ENCODE measurements around the gene DDI1. TPM values are rescaled to one million over a fixed set of nuclear protein-coding genes. Genes with fewer than 3 reads are reported as not detected.
A peak's percentile ranks its signal among the peaks of the same experiment; 100 is the strongest.

The DDI1 gene
- total and polyA plus RNA-seq, 12 donors: not detected

- no peak overlapping the region for H3K4me3 ChIP-seq
- peaks cover 0 to 24% (median 0%) of the 10 kb centered on the region in 9 donors for H3K4me1 ChIP-seq
- no peaks in the 10 kb centered on the region for H3K9me3 ChIP-seq
- no peaks in the 10 kb centered on the region for H3K36me3 ChIP-seq
- H3K27ac ChIP-seq: no peak overlapping the region
- peak in 1 of 8 donors; percentile 44 for ATAC-seq
- no peak for DNase-seq
- intact Hi-C loops (cut with DNase I): no loop called here
- 75 to 86% methylated on average over 3 of the region's 3 CpGs for WGBS, 2 donors
- TF ChIP-seq CTCF (IDR thresholded peaks at IDR 0.05): no peak
- no peaks in the 10 kb centered on the region for H3K27me3 ChIP-seq
Observed at GRCh38 chr11:104060004-104060794, 23.8 kb downstream of the DDI1 start.

GRCh38 chr11:104060820-104061219 is 24.4 kb downstream of the DDI1 start:
- Histone ChIP-seq H3K27ac (no peak overlapping the region), H3K36me3 (no peaks in the 10 kb centered on the region), H3K4me1 (peaks cover 0 to 24% (median 0%) of the 10 kb centered on the region in 9 donors), H3K27me3 (no peaks in the 10 kb centered on the region), H3K9me3 (no peaks in the 10 kb centered on the region), H3K4me3 (no peak overlapping the region)
- no peak for DNase-seq
- no peak for ATAC-seq
- intact Hi-C loops (cut with DNase I): no loop called here
- TF ChIP-seq CTCF (IDR thresholded peaks at IDR 0.05): no peak
- 55% methylated on average over 1 of the region's 1 CpG for whole genome bisulfite sequencing, 2 donors

- intact Hi-C loops (cut with DNase I): no loop called here
- ATAC-seq (peak in 3 of 8 donors; percentile 33 to 67 (median 52)), DNase-seq (no peak)
- Histone ChIP-seq H3K9me3 (no peaks in the 10 kb centered on the region), H3K27ac (no peak overlapping the region), H3K4me3 (no peak overlapping the region), H3K36me3 (no peaks in the 10 kb centered on the region), H3K4me1 (peaks cover 0 to 24% (median 0%) of the 10 kb centered on the region in 9 donors), H3K27me3 (no peaks in the 10 kb centered on the region)
- TF ChIP-seq CTCF (IDR thresholded peaks at IDR 0.05): no peak
- WGBS, 2 donors: 65 to 67% methylated on average over 9 of the region's 9 CpGs
Observed at GRCh38 chr11:104061853-104062521, 25.5 kb downstream of the DDI1 start.

GRCh38 chr11:104064034-104064630 is 27.7 kb downstream of the DDI1 start:
- Histone ChIP-seq H3K9me3 (no peaks in the 10 kb centered on the region), H3K27ac (no peak overlapping the region), H3K36me3 (no peaks in the 10 kb centered on the region), H3K27me3 (no peaks in the 10 kb centered on the region), H3K4me3 (no peak overlapping the region), H3K4me1 (peaks cover 0 to 24% (median 0%) of the 10 kb centered on the region in 9 donors)
- peak in 1 of 8 donors; percentile 61 for ATAC-seq
- DNase-seq: no peak
- TF ChIP-seq CTCF (IDR thresholded peaks at IDR 0.05): no peak
- intact Hi-C loops (cut with DNase I): no loop called here
- WGBS, 2 donors: 49 to 54% methylated on average over 5 of the region's 5 CpGs
